Non-pigmented ciliary epithelial cell (primary cell): ENCODE measurements around the gene PRICKLE3.

Experiments
- DNase-seq: peaks from one replicate; pipeline ENCODE4 v3.0.0-alpha.2; 2010; ENCODE audit warnings: low read depth

PRICKLE3 gene

GRCh38 chrX:49205443-49205842 lies 19.3 kb upstream of the PRICKLE3 start:
- DNase-seq, result no peak

GRCh38 chrX:49204709-49205108 lies 18.5 kb upstream of the PRICKLE3 start:
- DNase-seq, result no peak

DNA sequence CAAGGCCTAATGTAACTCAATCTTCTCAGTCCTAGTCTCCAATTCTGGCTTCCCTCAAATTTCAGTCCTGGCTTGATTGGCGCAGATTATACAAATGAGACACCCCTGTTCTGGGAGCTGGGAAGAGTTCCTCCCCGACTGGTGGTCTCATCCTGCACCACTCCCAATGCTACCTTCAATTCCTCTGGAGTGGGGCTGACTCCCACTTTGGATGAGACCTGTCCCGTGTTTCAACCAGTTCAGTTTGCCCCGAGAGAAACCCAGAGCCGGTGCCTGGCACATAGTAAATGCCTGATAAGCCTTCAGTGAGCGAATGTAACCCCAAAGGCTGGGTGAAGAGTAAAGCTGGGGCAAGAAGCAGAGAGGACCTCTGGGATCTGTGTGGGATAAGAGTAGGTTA lies 17.8 kb upstream of the PRICKLE3 start:
- DNase-seq, result no peak

GRCh38 chrX:49203536-49203935 lies 17.4 kb upstream of the PRICKLE3 start:
- DNase-seq, result no peak

DNA sequence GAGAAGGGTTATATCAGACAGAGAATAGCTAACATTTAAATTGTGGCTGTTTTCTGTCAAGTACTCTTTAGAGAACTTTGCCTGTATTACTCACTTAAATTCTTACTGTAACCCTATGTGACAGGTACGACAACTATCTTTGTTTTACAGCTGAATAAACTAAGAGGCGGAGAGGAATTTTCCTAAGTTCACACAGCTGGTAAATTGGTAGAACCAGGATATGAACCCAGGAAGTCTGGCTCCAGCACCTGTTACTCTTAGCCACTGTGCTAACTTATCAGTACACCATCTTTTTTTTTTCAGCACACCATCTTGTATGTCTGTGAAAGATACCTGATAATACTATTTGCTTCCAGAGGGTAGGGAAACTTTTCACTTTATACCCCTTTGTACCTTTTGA lies 15.8 kb upstream of the PRICKLE3 start:
- DNase-seq, result no peak

DNA sequence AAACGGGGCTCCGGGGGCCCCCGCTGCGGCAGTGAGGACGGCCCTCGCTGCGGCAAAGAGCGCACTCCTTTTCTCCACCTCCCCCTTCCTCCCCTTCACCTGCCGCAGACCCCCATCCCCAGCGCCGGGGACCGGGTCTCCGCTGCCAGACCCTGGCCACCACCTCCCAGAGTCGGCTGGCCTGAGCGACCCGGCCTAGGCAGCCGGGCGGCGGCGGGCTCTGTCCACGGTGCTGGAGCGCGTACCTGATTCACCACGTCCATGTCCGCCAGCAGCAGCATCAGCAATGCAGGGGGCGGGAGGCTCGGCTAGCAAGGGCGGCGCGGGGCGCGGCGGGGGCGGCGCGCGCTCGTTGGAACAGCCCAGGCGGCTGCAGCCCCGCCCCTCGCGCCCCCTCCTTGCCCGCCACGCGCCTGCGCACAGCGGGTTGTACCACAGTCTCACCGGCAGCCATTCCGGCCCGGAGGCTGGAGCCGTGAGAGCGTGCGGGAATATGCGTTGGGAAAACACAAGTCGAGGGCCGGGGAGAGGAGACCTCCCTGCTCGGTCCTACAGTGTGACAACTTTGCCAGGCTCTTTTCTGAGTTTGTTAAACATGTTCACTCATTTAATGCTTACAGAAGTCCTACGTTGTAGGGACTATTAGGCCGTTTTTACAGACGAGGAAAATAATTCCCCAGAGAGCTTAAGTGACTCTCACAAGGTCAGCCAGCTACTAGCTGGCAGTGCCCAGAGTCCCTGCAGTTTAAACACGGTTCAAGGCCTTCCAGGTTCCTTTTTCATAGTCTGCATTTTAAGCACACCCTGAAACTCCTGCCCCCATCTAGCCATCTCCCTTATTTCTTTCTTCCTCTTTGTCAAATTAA lies 14.0 kb upstream of the PRICKLE3 start, which contains the start of gene SYP:
Gene SYP, minus strand, starts transcription at position 288 of the 866 bp plus-strand sequence. Its CDS starts 7 bp downstream, at position 281.
- DNase-seq, result peak; percentile 27

GRCh38 chrX:49199315-49199595 lies 13.1 kb upstream of the PRICKLE3 start:
- no peak for DNase-seq

GRCh38 chrX:49198540-49199314 lies 12.6 kb upstream of the PRICKLE3 start:
- no peak for DNase-seq

DNA sequence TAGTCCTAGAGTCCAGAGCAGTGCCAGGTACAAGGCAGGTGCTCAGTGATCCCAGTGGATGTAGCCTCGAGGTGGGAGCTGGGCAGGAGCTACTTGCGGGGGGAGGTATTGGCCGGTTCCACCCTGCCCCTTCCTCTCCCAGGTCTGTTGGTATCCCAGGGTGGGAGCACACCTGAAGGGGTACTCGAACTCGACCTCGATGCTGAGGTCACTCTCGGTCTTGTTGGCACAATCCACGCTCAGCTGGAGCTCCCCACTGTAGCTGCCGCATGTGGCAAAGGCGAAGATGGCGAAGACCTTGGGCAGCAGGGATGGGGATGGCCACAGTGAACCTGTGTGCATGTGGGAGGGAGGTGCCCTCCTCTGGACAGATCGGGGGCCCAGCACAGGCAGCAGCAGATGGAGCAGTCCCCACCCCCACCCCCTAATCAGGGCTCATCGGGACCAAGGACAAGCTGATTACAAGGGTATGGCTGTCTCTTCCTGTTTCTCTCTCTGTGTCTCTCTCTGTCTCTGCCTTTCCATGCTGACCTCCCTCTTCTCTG lies 11.4 kb upstream of the PRICKLE3 start:
- DNase-seq, result no peak

- DNase-seq, result no peak
Observed at GRCh38 chrX:49193542-49193964, 7.4 kb upstream of the PRICKLE3 start.

DNA sequence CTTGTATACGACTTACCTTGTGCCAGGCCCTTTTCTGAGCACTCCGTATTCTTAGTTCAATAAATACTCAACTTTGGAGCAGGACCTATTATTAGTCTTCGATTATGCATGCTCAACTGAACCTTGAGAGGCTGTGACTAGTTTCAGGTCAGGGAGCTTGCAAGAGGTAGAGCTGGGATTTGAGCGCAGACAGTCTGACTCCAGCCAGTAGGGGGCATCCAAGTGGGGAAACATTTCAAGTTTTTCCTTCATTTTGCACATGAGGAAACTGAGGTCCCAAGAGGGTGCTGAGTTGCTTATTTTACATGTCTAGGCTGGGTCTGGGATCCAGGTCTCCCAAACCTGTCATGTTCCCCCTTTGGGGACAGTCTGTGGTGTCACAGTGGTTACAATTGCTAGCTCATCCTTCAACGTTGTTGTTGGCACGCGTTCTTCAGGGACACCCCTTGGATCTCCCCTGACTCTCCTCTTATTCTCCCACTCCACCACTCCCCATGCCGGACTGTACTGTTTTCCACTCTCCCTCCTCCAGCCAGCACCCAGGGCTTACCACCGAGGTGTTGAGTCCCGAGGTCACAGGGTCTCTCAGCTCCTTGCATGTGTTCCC lies 6.7 kb upstream of the PRICKLE3 start:
- DNase-seq, result no peak

- DNase-seq, result no peak
Observed at GRCh38 chrX:49191574-49192011, 5.4 kb upstream of the PRICKLE3 start.

DNA sequence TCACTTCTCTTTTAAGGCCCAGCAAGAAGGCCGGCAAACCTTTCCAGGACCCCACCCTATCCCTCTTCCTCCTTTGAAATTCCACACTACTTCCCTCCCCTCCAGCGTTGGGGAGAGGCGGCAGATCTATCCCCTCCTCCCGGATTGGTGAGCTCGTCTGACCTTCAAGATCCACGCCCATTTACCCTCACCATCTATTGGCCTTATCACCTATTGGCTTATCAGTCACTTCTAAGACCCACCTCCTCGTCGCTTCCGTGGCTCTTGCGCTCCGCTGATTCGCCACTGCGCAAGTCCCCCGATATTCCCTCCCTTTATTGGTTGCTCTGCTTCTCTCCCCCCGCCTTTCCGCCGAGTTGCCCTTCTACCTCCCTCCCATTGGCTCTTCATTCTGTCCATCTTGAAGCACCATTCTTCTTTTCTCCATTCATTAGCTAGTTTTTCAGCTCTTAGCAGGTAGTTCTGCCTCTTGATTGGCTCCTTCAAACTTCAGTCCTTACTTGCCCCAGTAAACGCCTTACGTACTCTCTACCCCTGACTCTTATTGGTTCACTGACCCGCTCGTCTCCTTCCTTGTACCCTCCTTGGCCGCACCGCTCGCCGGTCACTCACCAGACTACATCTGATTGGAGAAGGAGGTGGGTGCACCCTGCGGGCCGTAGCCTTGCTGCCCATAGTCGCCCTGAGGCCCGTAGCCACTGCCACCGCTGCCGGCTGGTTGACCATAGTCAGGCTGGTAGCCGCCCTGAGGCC lies 4.8 kb upstream of the PRICKLE3 start:
- peak; percentile 99 for DNase-seq

GRCh38 chrX:49189606-49190005 lies 3.4 kb upstream of the PRICKLE3 start:
- no peak for DNase-seq

GRCh38 chrX:49188468-49189076 lies 2.4 kb upstream of the PRICKLE3 start:
- no peak for DNase-seq

- DNase-seq, result no peak
Observed at GRCh38 chrX:49187526-49187925, 1.4 kb upstream of the PRICKLE3 start.

- no peak for DNase-seq
Observed at GRCh38 chrX:49187028-49187394, 838 bp upstream of the PRICKLE3 start.

DNA sequence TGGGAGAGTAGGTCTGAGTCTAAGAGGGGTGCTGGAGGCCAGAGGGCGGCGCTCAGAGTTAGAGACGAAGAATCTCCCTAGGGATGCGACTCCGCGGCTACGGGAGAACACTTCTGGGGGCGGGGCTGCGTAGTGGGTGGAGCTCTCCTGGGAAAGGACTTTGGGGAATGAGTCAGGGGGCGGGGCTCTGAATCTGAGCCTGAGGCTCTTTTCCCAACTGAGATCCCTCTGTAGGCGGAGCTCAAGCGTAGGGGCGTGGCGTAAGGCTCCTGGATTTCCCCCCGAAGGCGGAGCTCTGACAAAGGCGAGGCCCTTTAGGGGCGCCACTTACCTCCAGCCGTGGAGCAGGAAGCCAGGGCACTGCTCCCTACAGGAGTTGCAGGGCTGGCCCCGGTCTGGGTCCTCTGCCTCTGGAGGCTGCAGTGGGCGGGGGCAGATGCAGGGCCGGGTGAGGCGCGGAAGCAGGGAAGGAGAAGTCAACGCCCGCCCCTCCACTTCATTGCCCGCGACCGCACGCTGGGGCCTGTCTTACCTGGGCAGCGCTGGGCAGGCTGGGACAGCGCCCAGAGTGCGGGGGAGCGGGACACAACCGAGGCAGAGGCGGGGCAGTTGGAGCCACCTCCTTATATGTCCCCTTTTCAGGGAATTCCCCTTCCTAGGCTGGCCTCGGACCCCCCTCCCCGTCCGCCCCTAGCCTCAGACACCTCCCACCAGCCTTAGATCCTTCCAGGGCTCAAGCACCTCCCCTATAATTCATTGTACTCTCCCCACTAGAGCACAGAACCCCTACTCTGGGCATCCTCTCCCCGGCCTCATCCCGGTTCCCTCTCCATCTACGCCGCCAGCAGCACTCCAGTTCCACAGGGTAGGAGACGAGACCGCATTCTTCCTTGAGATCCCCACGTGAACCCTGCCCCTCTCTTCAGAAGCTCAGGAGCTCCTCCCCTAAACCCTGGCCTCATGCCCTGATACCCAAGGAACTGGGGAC lies 1.6 kb downstream of the PRICKLE3 start:
- DNase-seq, result no peak

DNA sequence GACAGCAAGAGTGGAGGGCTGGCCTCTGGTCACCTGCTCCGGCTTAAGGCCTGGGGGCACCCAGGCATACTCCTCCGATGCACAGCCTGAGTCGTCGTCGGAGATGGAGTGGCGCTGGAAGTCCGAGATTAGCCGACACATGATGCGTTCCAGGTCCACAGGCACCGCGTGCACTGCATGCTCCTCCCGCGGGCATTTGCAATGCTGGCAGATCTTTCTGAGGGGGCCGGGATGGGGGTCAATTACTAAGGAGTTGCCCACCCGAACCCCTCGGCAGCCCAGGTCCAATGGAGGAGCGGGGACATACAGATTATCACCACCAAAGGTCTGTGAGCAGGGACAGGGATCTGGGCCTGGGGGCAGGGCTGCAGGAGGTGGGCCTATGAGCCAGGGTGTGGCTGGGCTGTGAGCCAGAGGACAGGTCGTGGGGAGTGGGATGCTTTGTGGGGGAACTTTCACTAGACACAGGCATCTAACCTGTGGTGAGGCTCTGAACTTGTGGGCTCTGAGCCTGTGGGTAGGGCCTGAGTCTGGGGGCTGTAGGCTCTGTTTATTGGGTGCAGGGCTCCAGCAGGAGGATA lies 2.4 kb downstream of the PRICKLE3 start:
- DNase-seq, result no peak

GRCh38 chrX:49179358-49179757 lies 6.8 kb downstream of the PRICKLE3 start:
- no peak for DNase-seq
